Endodermal cell (in vitro differentiated cells): Measurements from ENCODE around the gene MLST8. TPM values are rescaled to one million over a fixed set of nuclear protein-coding genes. Genes with fewer than 3 reads are reported as not detected.

Source experiments
- DNase-seq: peaks from one replicate; pipeline ENCODE4 v3.0.0-alpha.2; 2017
- H3K27ac ChIP-seq: 2 replicates; pipeline ENCODE4 v1.5.1; 2013; ENCODE audit warnings: mild to moderate bottlenecking, low read depth, low read length, moderate library complexity
- H3K27me3 ChIP-seq: 2 replicates; pipeline ENCODE4 v1.6.1; 2013; ENCODE audit warnings: mild to moderate bottlenecking, low read length, moderate library complexity; ENCODE audit not compliant: insufficient read depth, control insufficient read depth, poor library complexity, severe bottlenecking
- H3K36me3 ChIP-seq: 2 replicates; pipeline ENCODE4 v1.7.0; 2013; ENCODE audit warnings: mild to moderate bottlenecking, low read length, moderate library complexity; ENCODE audit not compliant: control insufficient read depth, insufficient read depth
- H3K4me1 ChIP-seq: one replicate; pipeline ENCODE4 v1.7.0; 2013; ENCODE audit warnings: low read length; ENCODE audit not compliant: control insufficient read depth, insufficient read depth
- H3K4me3 ChIP-seq: 2 replicates; pipeline ENCODE4 v1.5.1; 2013; ENCODE audit warnings: mild to moderate bottlenecking, low read length, moderate library complexity
- H3K9ac ChIP-seq: 2 replicates; pipeline ENCODE4 v1.6.1; 2013; ENCODE audit warnings: mild to moderate bottlenecking, low read length, moderate library complexity; ENCODE audit not compliant: poor library complexity, severe bottlenecking; ENCODE audit errors: extremely low read depth
- H3K9me3 ChIP-seq: 2 replicates; pipeline ENCODE4 v1.6.1; 2013; ENCODE audit warnings: mild to moderate bottlenecking, low read length, moderate library complexity; ENCODE audit not compliant: control insufficient read depth
- H3K27ac Mint-ChIP-seq: 2 replicates; pipeline ENCODE4 v1.8.0; 2020; ENCODE audit warnings: mixed read lengths
- H3K27me3 Mint-ChIP-seq: 2 replicates; pipeline ENCODE4 v1.8.0; 2021; ENCODE audit warnings: mild to moderate bottlenecking, mixed read lengths; ENCODE audit not compliant: insufficient read depth
- H3K36me3 Mint-ChIP-seq: 2 replicates; pipeline ENCODE4 v1.8.0; 2020; ENCODE audit warnings: low read depth, mixed read lengths
- H3K4me1 Mint-ChIP-seq: 2 replicates; pipeline ENCODE4 v1.8.0; 2020; ENCODE audit warnings: mixed read lengths
- H3K4me3 Mint-ChIP-seq: 2 replicates; pipeline ENCODE4 v1.8.0; 2020; ENCODE audit warnings: mild to moderate bottlenecking, moderate library complexity, mixed read lengths
- H3K9me3 Mint-ChIP-seq: 2 replicates; pipeline ENCODE4 v1.8.0; 2020; ENCODE audit warnings: mild to moderate bottlenecking, mixed read lengths
- WGBS, 2 experiments: methylation state at CpG; one replicate each; pipeline versions ENCODE4 v1.1.5 to v1.1.7; 2013; ENCODE audit warnings: missing lambda C conversion rate in 2 of 2, mixed read lengths in 1 of 2; ENCODE audit not compliant: insufficient coverage in 1 of 2, insufficient read length in 1 of 2; 5-methylcytosine and 5-hydroxymethylcytosine counted together
- total RNA-seq, 2 donors: library from RNA; stranded (reverse); fragmentation: NEBNext Ultra II Directional in 1 of 2; extraction: Animal tissue kit (Norgen Biotek cat#: 25700) in 1 of 2; gene quantifications; 2 replicates in 1 of 2; 3 replicates in 1 of 2; pipeline ENCODE4 v1.2.1, GENCODE V29; 2021
- TF ChIP-seq, protein P1 (sequence below): fragments of 200-600 bp; sonication (generic); conservative IDR thresholded peaks from 2 replicates; pipeline ENCODE4 v1.5.0; 2021; ENCODE audit warnings: antibody characterized with exemption, mild to moderate bottlenecking

The MLST8 gene
- total RNA-seq, 2 donors from 2014 or later, result 60.3 to 70.8 TPM

DNA sequence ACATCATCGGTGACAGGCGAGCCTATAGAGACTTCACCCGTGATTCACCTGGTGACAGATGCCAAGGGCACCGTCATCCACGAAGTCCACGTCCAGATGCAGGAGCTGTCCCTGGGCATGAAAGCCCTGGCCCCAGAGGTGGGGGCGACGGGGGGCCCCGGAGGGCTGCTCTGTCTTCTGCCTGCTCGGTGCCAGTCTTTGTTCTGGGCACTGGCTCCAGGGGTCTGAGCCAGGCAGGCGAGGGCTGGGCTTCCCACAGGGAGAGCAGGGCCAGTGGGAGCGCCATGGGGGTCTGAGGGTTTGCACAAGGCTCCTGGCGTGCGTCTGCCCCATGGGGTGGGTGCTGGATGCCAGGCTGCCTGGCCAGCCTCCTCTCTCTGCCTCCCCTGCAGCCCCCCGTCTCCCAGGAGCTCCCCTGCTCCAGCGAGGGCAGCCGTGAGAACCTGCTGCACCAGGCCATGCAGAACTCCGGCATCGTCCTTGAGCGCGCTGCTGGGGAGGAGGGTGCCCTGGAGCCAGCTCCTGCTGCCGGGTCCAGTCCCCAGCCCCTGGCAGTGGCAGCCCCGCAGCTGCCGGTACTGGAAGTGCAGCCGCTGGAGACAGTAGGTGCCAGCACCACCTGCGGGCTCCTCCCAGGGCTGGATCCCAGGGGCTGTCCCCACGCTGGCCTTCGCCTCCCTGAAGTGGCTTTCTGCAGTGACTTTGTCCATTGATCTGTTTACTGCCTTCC lies 28.0 kb downstream of the MLST8 start:
- no peak for DNase-seq
- Histone ChIP-seq H3K4me1 (no peaks in the 10 kb centered on the region), H3K27me3 (peaks cover 23% of the 10 kb centered on the region), H3K9ac (no peak overlapping the region), H3K36me3 (peaks cover 20% of the 10 kb centered on the region), H3K9me3 (no peaks in the 10 kb centered on the region), H3K27ac (no peak overlapping the region), H3K4me3 (no peak overlapping the region)
- Mint-ChIP-seq H3K9me3 (no peaks in the 10 kb centered on the region), H3K27ac (no peak overlapping the region), H3K4me1 (no peaks in the 10 kb centered on the region), H3K4me3 (no peak overlapping the region), H3K36me3 (peaks cover 15% of the 10 kb centered on the region), H3K27me3 (peaks cover 21% of the 10 kb centered on the region)
- TF ChIP-seq, protein P1, sequence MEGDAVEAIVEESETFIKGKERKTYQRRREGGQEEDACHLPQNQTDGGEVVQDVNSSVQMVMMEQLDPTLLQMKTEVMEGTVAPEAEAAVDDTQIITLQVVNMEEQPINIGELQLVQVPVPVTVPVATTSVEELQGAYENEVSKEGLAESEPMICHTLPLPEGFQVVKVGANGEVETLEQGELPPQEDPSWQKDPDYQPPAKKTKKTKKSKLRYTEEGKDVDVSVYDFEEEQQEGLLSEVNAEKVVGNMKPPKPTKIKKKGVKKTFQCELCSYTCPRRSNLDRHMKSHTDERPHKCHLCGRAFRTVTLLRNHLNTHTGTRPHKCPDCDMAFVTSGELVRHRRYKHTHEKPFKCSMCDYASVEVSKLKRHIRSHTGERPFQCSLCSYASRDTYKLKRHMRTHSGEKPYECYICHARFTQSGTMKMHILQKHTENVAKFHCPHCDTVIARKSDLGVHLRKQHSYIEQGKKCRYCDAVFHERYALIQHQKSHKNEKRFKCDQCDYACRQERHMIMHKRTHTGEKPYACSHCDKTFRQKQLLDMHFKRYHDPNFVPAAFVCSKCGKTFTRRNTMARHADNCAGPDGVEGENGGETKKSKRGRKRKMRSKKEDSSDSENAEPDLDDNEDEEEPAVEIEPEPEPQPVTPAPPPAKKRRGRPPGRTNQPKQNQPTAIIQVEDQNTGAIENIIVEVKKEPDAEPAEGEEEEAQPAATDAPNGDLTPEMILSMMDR, result no peak
- WGBS, 2 experiments, result 96 to 97% methylated on average over 22 to 28 of the region's 28 CpGs

DNA sequence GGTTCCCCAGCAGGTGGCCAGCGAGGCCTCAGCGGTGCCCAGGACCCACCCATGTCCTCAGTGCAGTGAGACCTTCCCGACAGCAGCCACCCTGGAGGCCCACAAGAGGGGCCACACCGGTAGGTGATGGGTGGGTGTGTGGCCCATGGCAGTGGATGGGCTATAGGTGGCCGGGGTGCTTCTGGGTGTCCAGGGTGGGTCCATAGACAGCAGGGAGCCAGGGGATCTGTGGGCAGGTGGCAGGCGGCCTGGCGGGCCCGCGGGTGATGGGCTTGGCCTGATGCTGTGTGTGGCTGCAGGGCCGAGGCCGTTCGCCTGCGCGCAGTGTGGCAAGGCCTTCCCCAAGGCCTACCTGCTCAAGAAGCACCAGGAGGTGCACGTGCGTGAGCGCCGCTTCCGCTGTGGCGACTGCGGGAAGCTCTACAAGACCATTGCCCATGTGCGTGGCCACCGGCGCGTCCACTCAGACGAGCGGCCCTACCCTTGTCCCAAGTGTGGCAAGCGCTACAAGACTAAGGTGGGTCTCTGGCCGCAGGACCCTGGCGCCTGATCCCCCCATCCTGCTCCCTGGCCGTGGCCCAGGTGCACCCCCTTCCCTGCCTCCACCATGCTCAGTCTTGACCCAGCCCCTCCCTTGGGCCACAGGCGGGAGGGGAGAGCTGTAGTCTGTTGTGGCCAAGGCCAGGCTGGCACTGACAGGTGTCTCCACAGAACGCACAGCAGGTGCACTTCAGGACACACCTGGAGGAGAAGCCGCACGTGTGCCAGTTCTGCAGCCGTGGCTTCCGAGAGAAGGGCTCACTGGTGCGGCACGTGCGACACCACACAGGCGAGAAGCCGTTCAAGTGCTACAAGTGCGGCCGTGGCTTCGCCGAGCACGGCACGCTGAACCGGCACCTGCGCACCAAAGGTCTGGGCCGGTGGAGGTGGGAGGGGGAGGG lies 28.9 kb downstream of the MLST8 start:
- H3K4me1 ChIP-seq, result no peaks in the 10 kb centered on the region
- H3K36me3 ChIP-seq, result peaks cover 15% of the 10 kb centered on the region
- no peak for DNase-seq
- H3K9me3 ChIP-seq, result no peaks in the 10 kb centered on the region
- Mint-ChIP-seq H3K9me3 (no peaks in the 10 kb centered on the region), H3K27me3 (peaks cover 22% of the 10 kb centered on the region), H3K4me3 (no peak overlapping the region), H3K36me3 (peaks cover 15% of the 10 kb centered on the region), H3K4me1 (no peaks in the 10 kb centered on the region), H3K27ac (no peak overlapping the region)
- H3K27ac ChIP-seq, result no peak overlapping the region
- no peak overlapping the region for H3K9ac ChIP-seq
- H3K4me3 ChIP-seq, result no peak overlapping the region
- peaks cover 25% of the 10 kb centered on the region for H3K27me3 ChIP-seq
- TF ChIP-seq, protein P1, result no peak
- 96 to 98% methylated on average over 33 to 51 of the region's 51 CpGs for WGBS, 2 experiments

DNA sequence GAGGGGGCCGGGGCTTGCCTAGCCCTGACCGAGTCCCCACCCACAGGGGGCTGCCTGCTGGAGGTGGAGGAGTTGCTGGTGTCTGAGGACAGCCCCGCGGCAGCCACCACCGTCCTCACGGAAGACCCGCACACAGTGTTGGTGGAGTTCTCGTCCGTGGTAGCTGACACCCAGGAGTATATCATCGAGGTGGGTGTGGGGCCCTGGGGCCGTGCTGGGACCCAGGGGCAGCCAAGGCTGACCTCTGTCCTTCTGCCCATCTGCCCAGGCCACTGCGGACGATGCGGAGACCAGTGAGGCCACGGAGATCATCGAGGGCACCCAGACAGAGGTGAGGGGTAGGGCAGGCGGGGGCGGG lies 29.5 kb downstream of the MLST8 start:
- WGBS, 2 experiments, result 91 to 95% methylated on average over 12 to 17 of the region's 18 CpGs
- no peaks in the 10 kb centered on the region for H3K4me1 Mint-ChIP-seq
- peaks cover 22% of the 10 kb centered on the region for H3K27me3 Mint-ChIP-seq
- DNase-seq, result no peak
- H3K27ac ChIP-seq, result no peak overlapping the region
- H3K36me3 Mint-ChIP-seq, result peaks cover 15% of the 10 kb centered on the region
- no peaks in the 10 kb centered on the region for H3K9me3 Mint-ChIP-seq
- no peaks in the 10 kb centered on the region for H3K4me1 ChIP-seq
- peaks cover 25% of the 10 kb centered on the region for H3K27me3 ChIP-seq
- H3K9me3 ChIP-seq, result no peaks in the 10 kb centered on the region
- no peak overlapping the region for H3K9ac ChIP-seq
- no peak overlapping the region for H3K27ac Mint-ChIP-seq
- peaks cover 9% of the 10 kb centered on the region for H3K36me3 ChIP-seq
- H3K4me3 ChIP-seq, result no peak overlapping the region
- H3K4me3 Mint-ChIP-seq, result no peak overlapping the region
- TF ChIP-seq, protein P1, result no peak
